IPS-18c (cell line): ENCODE measurements around the gene LPCAT4.
"Not testable (repeated sequence)": the region's sequence is repeated elsewhere in the genome, so short reads cannot be mapped to it uniquely, and the experiment has no call there.

Source experiments
- H3K4me3 ChIP-seq: 2 replicates; pipeline ENCODE4 v1.7.0; 2013; ENCODE audit warnings: low read depth, mild to moderate bottlenecking, low read length, moderate library complexity; ENCODE audit not compliant: insufficient read depth
- H3K9me3 ChIP-seq: one replicate; pipeline ENCODE4 v1.6.1; 2013; ENCODE audit warnings: mild to moderate bottlenecking, low read length, moderate library complexity; ENCODE audit not compliant: control insufficient read depth, insufficient read depth

The LPCAT4 gene

GRCh38 chr15:34367101-34368081 lies at the start of gene LPCAT4:
LPCAT4 (minus strand) TSS chr15:34367196; CDS start chr15:34367100, 96 bp downstream.
- Histone ChIP-seq H3K4me3 (peak within 1 kb of the TSS; percentile 90), H3K9me3 (no peaks in the 10 kb centered on the region)

GRCh38 chr15:34409511-34409910 lies 42.5 kb upstream of the LPCAT4 start:
- H3K9me3 ChIP-seq, H3K4me3 ChIP-seq: not testable (repeated sequence)

- not testable (repeated sequence) for H3K9me3 ChIP-seq
These were observed 42.0 kb upstream of the LPCAT4 start for GRCh38 chr15:34408973-34409372.

GRCh38 chr15:34403899-34404298 lies 36.9 kb upstream of the LPCAT4 start:
- H3K4me3 ChIP-seq, H3K9me3 ChIP-seq: not testable (repeated sequence)

More at GRCh38 chr15:34408973-34409372, 42.0 kb upstream of the LPCAT4 start:
- H3K4me3 ChIP-seq = not testable (repeated sequence)

- not testable (repeated sequence) for H3K9me3 ChIP-seq, H3K4me3 ChIP-seq
These were observed 36.2 kb upstream of the LPCAT4 start for GRCh38 chr15:34403160-34403598.

GRCh38 chr15:34397637-34398259 lies 30.8 kb upstream of the LPCAT4 start:
- not testable (repeated sequence) for H3K9me3 ChIP-seq, H3K4me3 ChIP-seq

- H3K4me3 ChIP-seq, H3K9me3 ChIP-seq: not testable (repeated sequence)
These were observed 26.0 kb upstream of the LPCAT4 start for GRCh38 chr15:34392981-34393380.

GRCh38 chr15:34389594-34390086 lies 22.6 kb upstream of the LPCAT4 start:
- not testable (repeated sequence) for H3K4me3 ChIP-seq, H3K9me3 ChIP-seq

- H3K9me3 ChIP-seq, H3K4me3 ChIP-seq: not testable (repeated sequence)
These were observed 15.0 kb upstream of the LPCAT4 start for GRCh38 chr15:34381829-34382521.

GRCh38 chr15:34380491-34380890 lies 13.5 kb upstream of the LPCAT4 start:
- H3K4me3 ChIP-seq, H3K9me3 ChIP-seq: not testable (repeated sequence)

GRCh38 chr15:34376856-34377255 lies 9.9 kb upstream of the LPCAT4 start:
- Histone ChIP-seq H3K9me3 (peaks cover 2% of the 10 kb centered on the region), H3K4me3 (no peak overlapping the region)

GRCh38 chr15:34375541-34375940 lies 8.5 kb upstream of the LPCAT4 start:
- not testable (repeated sequence) for H3K4me3 ChIP-seq, H3K9me3 ChIP-seq

GRCh38 chr15:34374816-34375215 lies 7.8 kb upstream of the LPCAT4 start:
- peaks cover 2% of the 10 kb centered on the region for H3K9me3 ChIP-seq

GRCh38 chr15:34373951-34374350 lies 7.0 kb upstream of the LPCAT4 start:
- Histone ChIP-seq H3K9me3 (peaks cover 2% of the 10 kb centered on the region), H3K4me3 (no peak overlapping the region)

More at GRCh38 chr15:34374816-34375215, 7.8 kb upstream of the LPCAT4 start:
- no peak overlapping the region for H3K4me3 ChIP-seq

GRCh38 chr15:34370643-34371042 lies 3.6 kb upstream of the LPCAT4 start:
- Histone ChIP-seq H3K4me3 (no peak overlapping the region), H3K9me3 (no peaks in the 10 kb centered on the region)

- H3K9me3 ChIP-seq = no peaks in the 10 kb centered on the region
- H3K4me3 ChIP-seq = no peak overlapping the region
These were observed 3.1 kb upstream of the LPCAT4 start for GRCh38 chr15:34370129-34370528.

GRCh38 chr15:34366271-34367065 lies 528 bp downstream of the LPCAT4 start:
- H3K4me3 ChIP-seq = peak overlapping the region; percentile 81

More at GRCh38 chr15:34366271-34367065, 528 bp downstream of the LPCAT4 start:
- H3K9me3 ChIP-seq = no peaks in the 10 kb centered on the region
